SU-DHL-6 (cell line): ENCODE results near the gene YTHDF1.

ENCODE experiments used
- CTCF ChIP-seq: fragments of 200-600 bp; sonication (generic); IDR thresholded peaks from one replicate; pipeline ENCODE4 v1.5.1; 2017; ENCODE audit warnings: antibody characterized with exemption, mild to moderate bottlenecking, low read length, moderate library complexity; ENCODE audit not compliant: insufficient read depth, poor library complexity, severe bottlenecking
- EZH2phosphoT487 ChIP-seq: fragments of 200-600 bp; sonication (generic), shearing (Covaris generic); conservative IDR thresholded peaks from 2 replicates; pipeline ENCODE4 v1.6.1; 2018; ENCODE audit warnings: mild to moderate bottlenecking, antibody characterized with exemption, low read length, moderate library complexity, mixed read lengths

GRCh38 chr20:63257629-63258028, 41.7 kb upstream of the YTHDF1 start:
- TF ChIP-seq CTCF (no peak), EZH2phosphoT487 (no peak)
